IMR-90 (cell line): ENCODE data around the gene DUSP10. TPM values are rescaled to one million over a fixed set of nuclear protein-coding genes. Genes with fewer than 3 reads are reported as not detected.

ENCODE experiments used
- ATAC-seq: fragments of 200-7000 bp; cut with Tn5 transposase; 2 replicates; pipeline ENCODE4 v1.9.1; 2020; ENCODE audit warnings: low read depth, mild to moderate bottlenecking, moderate library complexity
- BruUV-seq: library from RNA; stranded (reverse); fragments of 400-500 nt; replicated peaks from 2 replicates; lab custom pipeline; 2021; lab: Mats Ljungman, UMichigan
- CTCF ChIA-PET: fragments of 300-600 bp; formaldehyde crosslinking; extraction: SDS; loops from one replicate; lab custom pipeline; 2021; ENCODE audit warnings: antibody characterized with exemption; lab: Yijun Ruan, JAX
- POLR2A ChIA-PET: fragments of 300-600 bp; sonication (Branson Sonifier 250); formaldehyde crosslinking; loops from one replicate; lab custom pipeline; 2022; ENCODE audit warnings: antibody characterized with exemption; ENCODE audit not compliant: unreplicated experiment; lab: Charles Lee
- DNase-seq: peaks from one replicate; pipeline ENCODE4 v3.0.0; 2013
- H2AFZ ChIP-seq: replicated peaks from 2 replicates; pipeline ENCODE3; 2013; ENCODE audit warnings: low read length, mild to moderate bottlenecking; ENCODE audit not compliant: poor library complexity
- H2AK5ac ChIP-seq: 2 replicates; pipeline ENCODE4 v1.6.1; 2013; ENCODE audit warnings: low read depth, low read length, inconsistent platforms
- H2AK9ac ChIP-seq: replicated peaks from 2 replicates; pipeline ENCODE3; 2013; ENCODE audit warnings: mild to moderate bottlenecking, low read depth, low read length, moderate library complexity; ENCODE audit not compliant: poor library complexity
- H2BK120ac ChIP-seq: 2 replicates; pipeline ENCODE4 v1.6.1; 2013; ENCODE audit warnings: low read depth, low read length, inconsistent platforms
- H2BK15ac ChIP-seq: 3 replicates; pipeline ENCODE4 v1.6.1; 2013; ENCODE audit warnings: low read depth, low read length, inconsistent platforms
- H2BK20ac ChIP-seq: 2 replicates; pipeline ENCODE4 v1.6.1; 2013; ENCODE audit warnings: low read depth, mild to moderate bottlenecking, inconsistent platforms, low read length, moderate library complexity
- H2BK5ac ChIP-seq: 2 replicates; pipeline ENCODE4 v1.6.1; 2013; ENCODE audit warnings: mild to moderate bottlenecking, low read depth, low read length, inconsistent platforms; ENCODE audit not compliant: poor library complexity, severe bottlenecking
- H3K14ac ChIP-seq: replicated peaks from 2 replicates; pipeline ENCODE4 v1.6.1; 2013; ENCODE audit warnings: low read depth, low read length, inconsistent platforms
- H3K18ac ChIP-seq: 2 replicates; pipeline ENCODE4 v1.6.1; 2013; ENCODE audit warnings: low read depth, low read length, control low read depth
- H3K23ac ChIP-seq: 2 replicates; pipeline ENCODE4 v1.6.1; 2013; ENCODE audit warnings: low read depth, low read length, inconsistent platforms
- H3K27ac ChIP-seq: 2 replicates; pipeline ENCODE4 v1.5.1; 2013; ENCODE audit warnings: mild to moderate bottlenecking, control low read depth, low read length; ENCODE audit not compliant: insufficient read depth
- H3K27me3 ChIP-seq: 2 replicates; pipeline ENCODE4 v1.6.1; 2013; ENCODE audit warnings: low read length; ENCODE audit not compliant: control insufficient read depth, insufficient read depth
- H3K36me3 ChIP-seq: 2 replicates; pipeline ENCODE4 v1.6.1; 2013; ENCODE audit warnings: low read length, mixed read lengths; ENCODE audit not compliant: control insufficient read depth, insufficient read depth
- H3K4ac ChIP-seq: 2 replicates; pipeline ENCODE4 v1.6.1; 2013; ENCODE audit warnings: low read depth, low read length, inconsistent platforms
- H3K4me1 ChIP-seq: 2 replicates; pipeline ENCODE4 v1.6.1; 2013; ENCODE audit warnings: low read length, mixed read lengths; ENCODE audit not compliant: control insufficient read depth, insufficient read depth
- H3K4me2 ChIP-seq: 2 replicates; pipeline ENCODE4 v1.6.1; 2013; ENCODE audit warnings: low read depth, mild to moderate bottlenecking, control low read depth, low read length, moderate library complexity
- H3K4me3 ChIP-seq: 2 replicates; pipeline ENCODE4 v1.5.1; 2013; ENCODE audit warnings: low read depth, mild to moderate bottlenecking, control low read depth, low read length, moderate library complexity; ENCODE audit not compliant: insufficient read depth
- H3K56ac ChIP-seq: 2 replicates; pipeline ENCODE4 v1.6.1; 2013; ENCODE audit warnings: low read length, inconsistent platforms; ENCODE audit not compliant: insufficient read depth; ENCODE audit errors: extremely low read depth
- H3K79me1 ChIP-seq, 2 experiments: 2 replicates each; pipeline ENCODE4 v1.6.1; 2013; ENCODE audit warnings: low read length in 2 of 2, inconsistent platforms in 1 of 2, low read depth in 1 of 2
- H3K9ac ChIP-seq: 2 replicates; pipeline ENCODE4 v1.6.1; 2013; ENCODE audit warnings: low read depth, low read length, control low read depth
- H3K9me1 ChIP-seq: 2 replicates; pipeline ENCODE4 v1.6.1; 2013; ENCODE audit warnings: low read length, inconsistent platforms; ENCODE audit not compliant: insufficient read depth
- H3K9me3 ChIP-seq: 2 replicates; pipeline ENCODE4 v1.6.1; 2013; ENCODE audit warnings: low read length; ENCODE audit not compliant: control insufficient read depth, insufficient read depth
- H4K20me1 ChIP-seq: 2 replicates; pipeline ENCODE4 v1.6.1; 2013; ENCODE audit warnings: low read length, inconsistent platforms; ENCODE audit not compliant: insufficient read depth
- H4K5ac ChIP-seq: 2 replicates; pipeline ENCODE4 v1.6.1; 2013; ENCODE audit warnings: mild to moderate bottlenecking, low read depth, low read length, control low read depth
- H4K8ac ChIP-seq, 2 experiments: 2 replicates each; pipeline ENCODE4 v1.6.1; 2013; ENCODE audit warnings: low read depth in 2 of 2, low read length in 2 of 2, control low read depth in 1 of 2, inconsistent platforms in 1 of 2
- H4K91ac ChIP-seq: 2 replicates; pipeline ENCODE4 v1.6.1; 2013; ENCODE audit warnings: low read depth, low read length, inconsistent platforms; ENCODE audit not compliant: insufficient read depth
- BHLHE40 ChIP-seq: fragments of 150-350 bp; IDR thresholded peaks from 2 replicates; pipeline ENCODE4 v1.6.1; 2016; ENCODE audit warnings: mild to moderate bottlenecking, low read depth, low read length
- CEBPB ChIP-seq: IDR thresholded peaks from 2 replicates; pipeline ENCODE4 v1.6.1; 2012; ENCODE audit warnings: low read depth, low read length, improper control_type of control experiment
- CHD1 ChIP-seq: IDR thresholded peaks from 2 replicates; pipeline ENCODE4 v1.6.1; 2012; ENCODE audit warnings: low read depth, low read length, improper control_type of control experiment
- FOS ChIP-seq: fragments of 150-350 bp; IDR thresholded peaks from 2 replicates; pipeline ENCODE4 v1.6.1; 2016; ENCODE audit warnings: low read depth, low read length
- MXI1 ChIP-seq: IDR thresholded peaks from 2 replicates; pipeline ENCODE4 v1.6.1; 2012; ENCODE audit warnings: low read depth, mild to moderate bottlenecking, low read length, moderate library complexity, borderline replicate concordance
- NFE2L2 ChIP-seq: fragments of 150-350 bp; IDR thresholded peaks from 2 replicates; pipeline ENCODE4 v1.6.1; 2016; ENCODE audit warnings: low read depth, mild to moderate bottlenecking, low read length
- RAD21 ChIP-seq: IDR thresholded peaks from 2 replicates; pipeline ENCODE4 v1.6.1; 2012; ENCODE audit warnings: low read length, improper control_type of control experiment
- RCOR1 ChIP-seq: IDR thresholded peaks from 2 replicates; pipeline ENCODE4 v1.6.1; 2012; ENCODE audit warnings: mild to moderate bottlenecking, low read length, improper control_type of control experiment; ENCODE audit not compliant: insufficient replicate concordance
- RFX5 ChIP-seq: IDR thresholded peaks from 2 replicates; pipeline ENCODE4 v1.8.0; 2012; ENCODE audit warnings: low read depth, mild to moderate bottlenecking, low read length, moderate library complexity
- SMC3 ChIP-seq: fragments of 150-350 bp; IDR thresholded peaks from 2 replicates; pipeline ENCODE4 v1.6.1; 2016; ENCODE audit warnings: low read depth, mild to moderate bottlenecking, antibody characterized with exemption, low read length, moderate library complexity
- WGBS, 2 experiments: methylation state at CpG; one replicate each; pipeline versions ENCODE4 v1.1.5 to v1.1.7; 2013; ENCODE audit warnings: missing lambda C conversion rate in 2 of 2; ENCODE audit not compliant: insufficient read length in 1 of 2; ENCODE audit errors: extremely low coverage in 2 of 2; 5-methylcytosine and 5-hydroxymethylcytosine counted together
- dilution Hi-C: fragments of 300-500 bp; cut with HindIII; formaldehyde crosslinking; loops from one replicate; pipeline ENCODE4 v1.14.3; 2018; ENCODE audit warnings: low sequenced_read_pairs; ENCODE audit not compliant: unreplicated experiment
- in situ Hi-C: fragments of 300-500 bp; cut with MboI; formaldehyde crosslinking; loops from 3 replicates; pipeline ENCODE4 v1.14.3; 2019; ENCODE audit warnings: low sequenced_read_pairs, inconsistent platforms, mixed read lengths
- intact Hi-C: fragments of 100-400 bp; cut with micrococcal nuclease; formaldehyde crosslinking; loops from 2 replicates; pipeline ENCODE4 v1.10.0; 2022
- polyA plus RNA-seq, 3 experiments: library from polyadenylated mRNA; depleted of rRNA; stranded (reverse); fragments of >200 nt; gene quantifications; 2 replicates each; pipeline ENCODE4 v1.2.3, GENCODE V29; 2012; ENCODE audit warnings: low replicate concordance in 1 of 3
- total RNA-seq: library from RNA; depleted of rRNA; stranded (reverse); fragments of >200 nt; gene quantifications from 2 replicates; pipeline ENCODE4 v1.2.3, GENCODE V29; 2012
- TF ChIP-seq, protein P1 (sequence below): fragments of 150-350 bp; IDR thresholded peaks from 2 replicates; pipeline ENCODE4 v1.6.1; 2017; ENCODE audit warnings: mild to moderate bottlenecking, antibody characterized with exemption, low read length, low read depth
- TF ChIP-seq, protein P2 (sequence below): conservative IDR thresholded peaks from 2 replicates; pipeline ENCODE4 v1.5.1; 2012; ENCODE audit warnings: mild to moderate bottlenecking, low read depth, low read length, improper control_type of control experiment
- TF ChIP-seq, protein P3 (sequence below): fragments of 150-350 bp; IDR thresholded peaks from 2 replicates; pipeline ENCODE4 v1.6.1; 2016; ENCODE audit warnings: low read depth, mild to moderate bottlenecking, low read length, moderate library complexity, borderline replicate concordance

The DUSP10 gene
- total and polyA plus RNA-seq, 2 of the 4 experiments (the other 2 are of a cell fraction) = 41.7 to 59.1 TPM

DNA sequence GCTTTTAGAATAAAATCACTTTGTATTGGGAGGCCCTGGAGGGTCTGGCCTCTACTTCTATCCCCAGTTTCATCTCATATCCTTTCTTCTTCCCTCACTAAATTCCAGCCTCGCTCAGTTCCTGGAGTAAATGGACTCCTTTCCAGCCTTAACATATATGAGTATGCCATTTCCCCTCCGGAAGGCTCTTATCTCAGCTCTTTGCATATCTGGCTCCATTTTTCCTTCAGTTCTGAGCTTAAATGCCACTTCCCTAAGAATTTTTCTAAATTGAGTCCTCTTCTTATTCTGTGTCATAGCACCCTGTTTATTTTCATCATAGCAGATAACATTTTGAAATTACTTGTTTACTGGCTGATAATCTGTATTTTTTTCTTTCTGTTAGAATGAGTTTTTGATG lies 20.2 kb upstream of the DUSP10 start:
- no peak overlapping the region for H2AK9ac ChIP-seq
- no CpG with 5 or more reads among the region's 2 CpGs for WGBS, 2 experiments
- in situ Hi-C loops = no loop called here
- DNase-seq (no peak), ATAC-seq (no peak)
- 0 out of 3 replicates have a peak overlapping the region, but pooled peaks have one; percentile 7 for H2BK15ac ChIP-seq
- peaks cover 11% of the 10 kb centered on the region for H3K9me1 ChIP-seq
- no peak overlapping the region for H4K91ac ChIP-seq
- no peak overlapping the region for H2BK5ac ChIP-seq
- H3K56ac ChIP-seq = no peak overlapping the region
- H2AK5ac ChIP-seq = no peak overlapping the region
- H3K18ac ChIP-seq = no peak overlapping the region
- H3K4ac ChIP-seq = no peak overlapping the region
- no peaks in the 10 kb centered on the region for H4K20me1 ChIP-seq
- H3K14ac ChIP-seq = no peak overlapping the region
- no peak overlapping the region for H3K9ac ChIP-seq
- peaks cover 8% of the 10 kb centered on the region for H3K4me1 ChIP-seq
- no peaks in the 10 kb centered on the region; a peak in 1 of 4 replicates for H3K79me1 ChIP-seq
- intact Hi-C loops = no loop called here
- H3K4me3 ChIP-seq = no peak overlapping the region
- dilution Hi-C loops = no loop called here
- no TSS peak for BruUV-seq
- no peak overlapping the region for H4K5ac ChIP-seq
- no peak overlapping the region for H3K23ac ChIP-seq
- ChIA-PET CTCF (no interaction called here), POLR2A (no interaction called here)
- no peak overlapping the region for H2BK120ac ChIP-seq
- no peak overlapping the region for H4K8ac ChIP-seq
- no peaks in the 10 kb centered on the region for H3K27me3 ChIP-seq
- no peak overlapping the region for H2BK20ac ChIP-seq
- no peaks in the 10 kb centered on the region for H3K36me3 ChIP-seq
- TF ChIP-seq CHD1 (no peak), CEBPB (no peak), FOS (no peak), NFE2L2 (no peak), RAD21 (no peak), MXI1 (no peak), RFX5 (no peak), BHLHE40 (no peak), RCOR1 (no peak), SMC3 (no peak)
- TF ChIP-seq, protein P1, sequence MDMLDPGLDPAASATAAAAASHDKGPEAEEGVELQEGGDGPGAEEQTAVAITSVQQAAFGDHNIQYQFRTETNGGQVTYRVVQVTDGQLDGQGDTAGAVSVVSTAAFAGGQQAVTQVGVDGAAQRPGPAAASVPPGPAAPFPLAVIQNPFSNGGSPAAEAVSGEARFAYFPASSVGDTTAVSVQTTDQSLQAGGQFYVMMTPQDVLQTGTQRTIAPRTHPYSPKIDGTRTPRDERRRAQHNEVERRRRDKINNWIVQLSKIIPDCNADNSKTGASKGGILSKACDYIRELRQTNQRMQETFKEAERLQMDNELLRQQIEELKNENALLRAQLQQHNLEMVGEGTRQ = no peak
- TF ChIP-seq, protein P2, sequence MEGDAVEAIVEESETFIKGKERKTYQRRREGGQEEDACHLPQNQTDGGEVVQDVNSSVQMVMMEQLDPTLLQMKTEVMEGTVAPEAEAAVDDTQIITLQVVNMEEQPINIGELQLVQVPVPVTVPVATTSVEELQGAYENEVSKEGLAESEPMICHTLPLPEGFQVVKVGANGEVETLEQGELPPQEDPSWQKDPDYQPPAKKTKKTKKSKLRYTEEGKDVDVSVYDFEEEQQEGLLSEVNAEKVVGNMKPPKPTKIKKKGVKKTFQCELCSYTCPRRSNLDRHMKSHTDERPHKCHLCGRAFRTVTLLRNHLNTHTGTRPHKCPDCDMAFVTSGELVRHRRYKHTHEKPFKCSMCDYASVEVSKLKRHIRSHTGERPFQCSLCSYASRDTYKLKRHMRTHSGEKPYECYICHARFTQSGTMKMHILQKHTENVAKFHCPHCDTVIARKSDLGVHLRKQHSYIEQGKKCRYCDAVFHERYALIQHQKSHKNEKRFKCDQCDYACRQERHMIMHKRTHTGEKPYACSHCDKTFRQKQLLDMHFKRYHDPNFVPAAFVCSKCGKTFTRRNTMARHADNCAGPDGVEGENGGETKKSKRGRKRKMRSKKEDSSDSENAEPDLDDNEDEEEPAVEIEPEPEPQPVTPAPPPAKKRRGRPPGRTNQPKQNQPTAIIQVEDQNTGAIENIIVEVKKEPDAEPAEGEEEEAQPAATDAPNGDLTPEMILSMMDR = no peak
- TF ChIP-seq, protein P3, sequence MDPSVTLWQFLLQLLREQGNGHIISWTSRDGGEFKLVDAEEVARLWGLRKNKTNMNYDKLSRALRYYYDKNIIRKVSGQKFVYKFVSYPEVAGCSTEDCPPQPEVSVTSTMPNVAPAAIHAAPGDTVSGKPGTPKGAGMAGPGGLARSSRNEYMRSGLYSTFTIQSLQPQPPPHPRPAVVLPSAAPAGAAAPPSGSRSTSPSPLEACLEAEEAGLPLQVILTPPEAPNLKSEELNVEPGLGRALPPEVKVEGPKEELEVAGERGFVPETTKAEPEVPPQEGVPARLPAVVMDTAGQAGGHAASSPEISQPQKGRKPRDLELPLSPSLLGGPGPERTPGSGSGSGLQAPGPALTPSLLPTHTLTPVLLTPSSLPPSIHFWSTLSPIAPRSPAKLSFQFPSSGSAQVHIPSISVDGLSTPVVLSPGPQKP = no peak
- no peak overlapping the region for H3K27ac ChIP-seq
- no peak overlapping the region for H2AFZ ChIP-seq
- H3K4me2 ChIP-seq = no peak overlapping the region
- H3K9me3 ChIP-seq = no peaks in the 10 kb centered on the region
